Loucy (cell line): ENCODE measurements around the gene KRTAP19-1.

ENCODE experiments used
- H2AFZ ChIP-seq: fragments of 200-600 bp; sonication (generic); 2 replicates; pipeline ENCODE4 v1.6.0; 2016; ENCODE audit warnings: antibody characterized with exemption, mild to moderate bottlenecking, low read length, moderate library complexity
- H3F3A ChIP-seq: fragments of 200-600 bp; 2 replicates; pipeline ENCODE4 v1.6.0; 2016; ENCODE audit warnings: antibody characterized with exemption, low read depth, mild to moderate bottlenecking
- H3K27me3 ChIP-seq: fragments of 200-600 bp; sonication (generic); 2 replicates; pipeline ENCODE4 v1.6.1; 2014; ENCODE audit warnings: low read length, mild to moderate bottlenecking; ENCODE audit not compliant: insufficient read depth, poor library complexity, severe bottlenecking
- H3K36me3 ChIP-seq: fragments of 200-600 bp; sonication (generic); 2 replicates; pipeline ENCODE4 v1.6.1; 2016; ENCODE audit warnings: low read length; ENCODE audit not compliant: insufficient read depth
- H3K4me1 ChIP-seq: fragments of 200-600 bp; sonication (generic); 2 replicates; pipeline ENCODE4 v1.5.1; 2014; ENCODE audit warnings: low read length, mild to moderate bottlenecking; ENCODE audit not compliant: insufficient read depth, poor library complexity, severe bottlenecking
- H3K4me2 ChIP-seq: fragments of 200-600 bp; sonication (generic); 2 replicates; pipeline ENCODE4 v1.6.0; 2014; ENCODE audit warnings: antibody characterized with exemption, low read length, low read depth, mild to moderate bottlenecking; ENCODE audit not compliant: poor library complexity, severe bottlenecking
- H3K4me3 ChIP-seq: fragments of 200-600 bp; sonication (generic); 2 replicates; pipeline ENCODE4 v1.5.1; 2014; ENCODE audit warnings: low read length, mild to moderate bottlenecking, mixed read lengths; ENCODE audit not compliant: poor library complexity, severe bottlenecking
- H3K79me2 ChIP-seq: fragments of 200-600 bp; sonication (generic); 2 replicates; pipeline ENCODE4 v1.6.1; 2014; ENCODE audit warnings: low read length; ENCODE audit not compliant: insufficient read depth
- H3K9ac ChIP-seq: fragments of 200-600 bp; sonication (generic); 2 replicates; pipeline ENCODE4 v1.6.0; 2014; ENCODE audit warnings: mild to moderate bottlenecking, low read depth, low read length, moderate library complexity; ENCODE audit not compliant: poor library complexity, severe bottlenecking
- H3K9me2 ChIP-seq: fragments of 200-600 bp; sonication (generic); replicated peaks from 2 replicates; pipeline ENCODE4 v1.6.1; 2016; ENCODE audit warnings: low read depth, low read length, mixed read lengths
- H3K9me3 ChIP-seq: fragments of 200-600 bp; sonication (generic); 2 replicates; pipeline ENCODE4 v1.6.1; 2014; ENCODE audit warnings: mild to moderate bottlenecking, antibody characterized with exemption, low read length, low read depth; ENCODE audit not compliant: insufficient read depth
- H4K20me1 ChIP-seq: fragments of 200-600 bp; sonication (generic); 2 replicates; pipeline ENCODE4 v1.6.0; 2014; ENCODE audit warnings: antibody characterized with exemption, low read length, mild to moderate bottlenecking; ENCODE audit not compliant: insufficient read depth, poor library complexity, severe bottlenecking
- EZH2phosphoT487 ChIP-seq: fragments of 200-600 bp; IDR thresholded peaks from 2 replicates; pipeline ENCODE4 v1.6.1; 2018; ENCODE audit warnings: antibody characterized with exemption, mild to moderate bottlenecking, moderate library complexity, borderline replicate concordance
- TF ChIP-seq, protein P1 (sequence below): fragments of 200-600 bp; sonication (generic); conservative IDR thresholded peaks from 2 replicates; pipeline ENCODE4 v1.5.1; 2014; ENCODE audit warnings: mild to moderate bottlenecking, antibody characterized with exemption, low read length

The KRTAP19-1 gene

DNA sequence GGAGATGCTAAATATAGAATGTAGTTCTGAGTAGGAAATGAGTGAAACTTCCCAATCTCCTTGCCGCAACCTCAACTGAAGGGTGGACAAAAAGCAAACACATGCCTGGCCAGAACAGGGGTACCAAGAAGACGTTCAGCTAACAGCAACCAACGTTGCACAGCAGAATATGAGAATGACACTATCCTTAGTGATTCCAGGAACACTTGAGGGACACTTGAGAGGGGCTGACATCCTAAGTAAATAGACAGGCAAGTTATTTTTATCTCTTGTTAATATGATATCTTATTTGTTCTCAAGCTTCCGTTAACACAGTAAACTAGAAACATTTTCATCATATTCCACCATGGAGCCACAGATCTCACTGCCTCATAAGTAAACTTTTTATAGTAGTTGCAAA, 908 bp downstream of the KRTAP19-1 start:
- H3K4me1 ChIP-seq: no peaks in the 10 kb centered on the region
- no peaks in the 10 kb centered on the region for H3K27me3 ChIP-seq

DNA sequence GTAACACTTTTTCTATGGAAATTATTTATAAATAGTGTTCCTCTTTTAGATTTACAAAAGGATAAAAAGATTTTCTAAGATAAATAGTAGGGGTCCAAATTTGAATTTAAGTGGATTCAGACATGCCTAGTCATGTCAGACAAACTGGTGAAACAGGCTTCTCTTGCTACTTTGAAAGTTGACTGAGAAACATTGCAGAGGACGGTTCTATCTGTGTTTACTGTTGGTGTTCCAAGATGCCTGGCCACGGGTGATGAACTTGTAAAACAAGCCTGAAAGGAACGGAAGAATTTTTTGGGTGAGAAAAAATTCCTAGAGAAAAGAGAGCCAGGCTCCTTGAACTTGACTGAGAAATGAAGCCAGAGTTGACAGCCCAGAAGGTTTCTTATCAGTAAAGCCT, 2.2 kb downstream of the KRTAP19-1 start:
- Histone ChIP-seq H3K36me3 (no peaks in the 10 kb centered on the region), H3K4me3 (no peak overlapping the region), H2AFZ (no peak overlapping the region), H3F3A (no peaks in the 10 kb centered on the region), H3K4me1 (no peaks in the 10 kb centered on the region), H3K27me3 (no peaks in the 10 kb centered on the region), H4K20me1 (no peaks in the 10 kb centered on the region), H3K9ac (no peak overlapping the region), H3K4me2 (no peak overlapping the region), H3K9me2 (no peaks in the 10 kb centered on the region), H3K9me3 (no peaks in the 10 kb centered on the region), H3K79me2 (no peaks in the 10 kb centered on the region)
- TF ChIP-seq, protein P1, sequence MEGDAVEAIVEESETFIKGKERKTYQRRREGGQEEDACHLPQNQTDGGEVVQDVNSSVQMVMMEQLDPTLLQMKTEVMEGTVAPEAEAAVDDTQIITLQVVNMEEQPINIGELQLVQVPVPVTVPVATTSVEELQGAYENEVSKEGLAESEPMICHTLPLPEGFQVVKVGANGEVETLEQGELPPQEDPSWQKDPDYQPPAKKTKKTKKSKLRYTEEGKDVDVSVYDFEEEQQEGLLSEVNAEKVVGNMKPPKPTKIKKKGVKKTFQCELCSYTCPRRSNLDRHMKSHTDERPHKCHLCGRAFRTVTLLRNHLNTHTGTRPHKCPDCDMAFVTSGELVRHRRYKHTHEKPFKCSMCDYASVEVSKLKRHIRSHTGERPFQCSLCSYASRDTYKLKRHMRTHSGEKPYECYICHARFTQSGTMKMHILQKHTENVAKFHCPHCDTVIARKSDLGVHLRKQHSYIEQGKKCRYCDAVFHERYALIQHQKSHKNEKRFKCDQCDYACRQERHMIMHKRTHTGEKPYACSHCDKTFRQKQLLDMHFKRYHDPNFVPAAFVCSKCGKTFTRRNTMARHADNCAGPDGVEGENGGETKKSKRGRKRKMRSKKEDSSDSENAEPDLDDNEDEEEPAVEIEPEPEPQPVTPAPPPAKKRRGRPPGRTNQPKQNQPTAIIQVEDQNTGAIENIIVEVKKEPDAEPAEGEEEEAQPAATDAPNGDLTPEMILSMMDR: no peak
- TF ChIP-seq EZH2phosphoT487: no peak

More for the DNA sequence above, 908 bp downstream of the KRTAP19-1 start:
- Histone ChIP-seq H3K9ac (no peak overlapping the region), H3K9me3 (no peaks in the 10 kb centered on the region), H3K4me2 (no peak overlapping the region), H3F3A (no peaks in the 10 kb centered on the region), H3K9me2 (no peaks in the 10 kb centered on the region), H3K36me3 (no peaks in the 10 kb centered on the region), H3K79me2 (no peaks in the 10 kb centered on the region), H2AFZ (no peak overlapping the region), H3K4me3 (no peak overlapping the region), H4K20me1 (no peaks in the 10 kb centered on the region)
- TF ChIP-seq, protein P1: no peak
- no peak for TF ChIP-seq EZH2phosphoT487

DNA sequence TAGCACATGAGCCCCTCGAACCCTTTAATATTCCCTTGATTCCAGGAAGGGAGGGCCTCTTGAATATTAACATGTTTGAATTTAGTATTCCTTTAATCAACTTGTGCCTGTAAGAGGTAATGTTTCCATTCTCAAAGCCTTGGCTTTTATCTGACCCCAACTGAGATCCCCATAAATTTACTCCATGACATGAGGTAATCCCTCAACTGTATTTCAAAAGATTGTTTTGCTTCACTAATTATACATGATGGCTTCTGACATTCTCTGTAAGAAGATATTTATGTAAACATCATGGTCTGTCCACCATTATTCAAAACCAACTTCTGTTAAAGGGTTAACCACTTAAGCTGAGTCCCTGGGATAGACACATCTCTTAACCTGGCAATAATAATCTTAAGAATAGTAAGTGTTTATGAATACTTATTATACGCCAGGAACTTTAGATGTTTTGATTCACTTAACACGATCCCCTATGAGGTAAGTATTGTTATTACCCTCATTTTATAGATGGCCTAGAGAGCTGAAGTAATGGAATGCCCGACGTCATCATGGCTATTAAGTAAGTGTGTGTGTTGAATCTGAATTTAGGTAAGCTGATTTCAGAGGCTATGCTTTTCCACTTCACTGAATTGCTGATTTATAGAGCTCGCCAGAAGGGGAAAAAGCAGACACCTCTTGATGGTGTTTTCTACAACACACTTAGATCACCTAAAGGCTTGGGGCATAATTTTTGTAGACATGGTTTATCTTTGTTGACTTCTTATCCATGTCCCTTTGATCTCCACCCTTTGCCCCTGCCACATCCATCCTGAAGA, 11.1 kb downstream of the KRTAP19-1 start:
- no peaks in the 10 kb centered on the region for H3K27me3 ChIP-seq
- H3K4me1 ChIP-seq: no peaks in the 10 kb centered on the region
- no peaks in the 10 kb centered on the region for H4K20me1 ChIP-seq
- H3K9ac ChIP-seq: no peak overlapping the region
- no peaks in the 10 kb centered on the region for H3K79me2 ChIP-seq
- H3K9me3 ChIP-seq: no peaks in the 10 kb centered on the region
- H3K4me2 ChIP-seq: no peak overlapping the region
- no peaks in the 10 kb centered on the region for H3K36me3 ChIP-seq
- H3K9me2 ChIP-seq: no peaks in the 10 kb centered on the region
- no peak overlapping the region for H2AFZ ChIP-seq
- no peaks in the 10 kb centered on the region for H3F3A ChIP-seq
- H3K4me3 ChIP-seq: no peak overlapping the region
- TF ChIP-seq, protein P1: no peak
- TF ChIP-seq EZH2phosphoT487: no peak
